ENCODE measurements around the gene ARL2BP. TPM values are rescaled to one million over a fixed set of nuclear protein-coding genes. Genes with fewer than 3 reads are reported as not detected.

The ARL2BP gene
- total RNA-seq, 1 experiment from 2014 or later: 33.1 TPM

- POLR2A ChIA-PET (ENCODE audit: low non-redundant PET): no interaction called here
- Histone ChIP-seq H3K4me3 (ENCODE audit: low read depth, low read length, poor library complexity, severe bottlenecking) (no peak overlapping the region), H3K36me3 (ENCODE audit: insufficient read depth, low read length, poor library complexity, severe bottlenecking) (peaks cover 68% of the 10 kb centered on the region), H3K27ac (ENCODE audit: low read depth, low read length, poor library complexity, severe bottlenecking) (no peak overlapping the region), H3K4me1 (ENCODE audit: insufficient read depth, low read length, poor library complexity, severe bottlenecking) (no peaks in the 10 kb centered on the region), H3K27me3 (replicated peaks; ENCODE audit: insufficient read depth, low read depth, low read length, poor library complexity) (no peaks in the 10 kb centered on the region), H3K9me3 (ENCODE audit: low read depth, low read length, poor library complexity, severe bottlenecking) (no peaks in the 10 kb centered on the region)
- no peak for TF ChIP-seq EZH2 (IDR thresholded peaks at IDR 0.05; ENCODE audit: borderline replicate concordance, low read depth, low read length, poor library complexity, severe bottlenecking)
- no peak for TF ChIP-seq CTCF (conservative IDR thresholded peaks at IDR 0.05; ENCODE audit: low read depth, low read length)
- no TSS peak for BruUV-seq (replicated peaks)
- CTCF ChIA-PET: no interaction called here
- intact Hi-C loops (cut with micrococcal nuclease; ENCODE audit: unreplicated experiment): no loop called here
- no peak for DNase-seq (ENCODE audit: low spot score)
Observed at GRCh38 chr16:57208926-57209325, 36.1 kb upstream of the ARL2BP start.

- Histone ChIP-seq H3K27me3 (replicated peaks; ENCODE audit: insufficient read depth, low read depth, low read length, poor library complexity) (no peaks in the 10 kb centered on the region), H3K36me3 (ENCODE audit: insufficient read depth, low read length, poor library complexity, severe bottlenecking) (peaks cover 69% of the 10 kb centered on the region), H3K4me3 (ENCODE audit: low read depth, low read length, poor library complexity, severe bottlenecking) (no peak overlapping the region), H3K9me3 (ENCODE audit: low read depth, low read length, poor library complexity, severe bottlenecking) (no peaks in the 10 kb centered on the region), H3K27ac (ENCODE audit: low read depth, low read length, poor library complexity, severe bottlenecking) (no peak overlapping the region), H3K4me1 (ENCODE audit: insufficient read depth, low read length, poor library complexity, severe bottlenecking) (no peaks in the 10 kb centered on the region)
- CTCF ChIA-PET: no interaction called here
- POLR2A ChIA-PET (ENCODE audit: low non-redundant PET): no interaction called here
- no TSS peak for BruUV-seq (replicated peaks)
- TF ChIP-seq EZH2 (IDR thresholded peaks at IDR 0.05; ENCODE audit: borderline replicate concordance, low read depth, low read length, poor library complexity, severe bottlenecking) (no peak), CTCF (conservative IDR thresholded peaks at IDR 0.05; ENCODE audit: low read depth, low read length) (no peak)
- intact Hi-C loops (cut with micrococcal nuclease; ENCODE audit: unreplicated experiment): no loop called here
- DNase-seq (ENCODE audit: low spot score): no peak
Observed at GRCh38 chr16:57209780-57210179, 35.3 kb upstream of the ARL2BP start.

GRCh38 chr16:57213462-57213861 is 31.6 kb upstream of the ARL2BP start:
- no peak overlapping the region for H3K4me3 ChIP-seq (ENCODE audit: low read depth, low read length, poor library complexity, severe bottlenecking)
- no peaks in the 10 kb centered on the region for H3K27me3 ChIP-seq (replicated peaks; ENCODE audit: insufficient read depth, low read depth, low read length, poor library complexity)
- TF ChIP-seq EZH2 (IDR thresholded peaks at IDR 0.05; ENCODE audit: borderline replicate concordance, low read depth, low read length, poor library complexity, severe bottlenecking): no peak
- no peak for TF ChIP-seq CTCF (conservative IDR thresholded peaks at IDR 0.05; ENCODE audit: low read depth, low read length)
- H3K4me1 ChIP-seq (ENCODE audit: insufficient read depth, low read length, poor library complexity, severe bottlenecking): no peaks in the 10 kb centered on the region
- no peak overlapping the region for H3K27ac ChIP-seq (ENCODE audit: low read depth, low read length, poor library complexity, severe bottlenecking)
- peaks cover 8% of the 10 kb centered on the region for H3K9me3 ChIP-seq (ENCODE audit: low read depth, low read length, poor library complexity, severe bottlenecking)
- BruUV-seq (replicated peaks): no TSS peak
- H3K36me3 ChIP-seq (ENCODE audit: insufficient read depth, low read length, poor library complexity, severe bottlenecking): peaks cover 74% of the 10 kb centered on the region
- DNase-seq (ENCODE audit: low spot score): no peak
- POLR2A ChIA-PET (ENCODE audit: low non-redundant PET): no interaction called here
- intact Hi-C loops (cut with micrococcal nuclease; ENCODE audit: unreplicated experiment): no loop called here
- CTCF ChIA-PET: no interaction called here
